ENCODE data around the gene TTLL8. TPM values are rescaled to one million over a fixed set of nuclear protein-coding genes. Genes with fewer than 3 reads are reported as not detected.

The TTLL8 gene
- total RNA-seq, 1 experiment from 2014 or later = not detected

GRCh38 chr22:49973018-49973961 is 84.8 kb downstream of the TTLL8 start:
- DNase-seq = no peak
- Histone ChIP-seq H3K9me3 (no peaks in the 10 kb centered on the region), H3K27me3 (no peaks in the 10 kb centered on the region), H3K36me3 (no peaks in the 10 kb centered on the region), H3K4me3 (no peak overlapping the region)

GRCh38 chr22:49972163-49973017 is 85.7 kb downstream of the TTLL8 start:
- no peak overlapping the region for H3K4me3 ChIP-seq
- H3K9me3 ChIP-seq = no peaks in the 10 kb centered on the region
- no peaks in the 10 kb centered on the region for H3K36me3 ChIP-seq
- no peaks in the 10 kb centered on the region for H3K27me3 ChIP-seq
- DNase-seq = no peak

- peak; percentile 75 for DNase-seq
- H3K27me3 ChIP-seq = no peaks in the 10 kb centered on the region
- no peaks in the 10 kb centered on the region for H3K9me3 ChIP-seq
- no peaks in the 10 kb centered on the region for H3K36me3 ChIP-seq
- peak overlapping the region; percentile 42 for H3K4me3 ChIP-seq
Observed at GRCh38 chr22:49971232-49972162, 86.6 kb downstream of the TTLL8 start.

GRCh38 chr22:49970528-49971231 is 87.4 kb downstream of the TTLL8 start:
- peak; percentile 97 for DNase-seq
- H3K36me3 ChIP-seq = no peaks in the 10 kb centered on the region
- H3K9me3 ChIP-seq = no peaks in the 10 kb centered on the region
- H3K4me3 ChIP-seq = peak overlapping the region; percentile 42
- H3K27me3 ChIP-seq = no peaks in the 10 kb centered on the region

- peaks cover under 1% of the 10 kb centered on the region; the same call in 1 of the 2 replicates for H3K36me3 ChIP-seq
- no peak for DNase-seq
- no peaks in the 10 kb centered on the region for H3K27me3 ChIP-seq
- H3K4me3 ChIP-seq = no peak overlapping the region
- no peaks in the 10 kb centered on the region for H3K9me3 ChIP-seq
Observed at GRCh38 chr22:49969751-49970527, 88.2 kb downstream of the TTLL8 start.

GRCh38 chr22:49968831-49969661 is 89.1 kb downstream of the TTLL8 start:
- Histone ChIP-seq H3K27me3 (no peaks in the 10 kb centered on the region), H3K4me3 (no peak overlapping the region), H3K9me3 (no peaks in the 10 kb centered on the region), H3K36me3 (peaks cover 6% of the 10 kb centered on the region)
- no peak for DNase-seq

Other genes with a start within 250 kb of the TTLL8 start
- 17.3 and 18.0 TPM in 2 replicates for gene BRD1, start 230.4 kb downstream of the TTLL8 start, total RNA-seq (2014; rRNA removed; shearing (Covaris generic); ENCODE audit: low replicate concordance)
- gene ZBED4, start 204.5 kb downstream of the TTLL8 start, total RNA-seq (2014; rRNA removed; shearing (Covaris generic); ENCODE audit: low replicate concordance) = 5.8 and 9.4 TPM in 2 replicates
- gene ALG12, start 139.9 kb downstream of the TTLL8 start, total RNA-seq (2014; rRNA removed; shearing (Covaris generic); ENCODE audit: low replicate concordance) = 14.1 and 34.2 TPM in 2 replicates
- gene CRELD2, start 139.7 kb downstream of the TTLL8 start, total RNA-seq (2014; rRNA removed; shearing (Covaris generic); ENCODE audit: low replicate concordance) = 41.8 and 71.8 TPM in 2 replicates
- 29.3 and 37.1 TPM in 2 replicates for gene PIM3, start 97.5 kb downstream of the TTLL8 start, total RNA-seq (2014; rRNA removed; shearing (Covaris generic); ENCODE audit: low replicate concordance)
- not detected in 2 replicates for gene IL17REL, start 45.5 kb downstream of the TTLL8 start, total RNA-seq (2014; rRNA removed; shearing (Covaris generic); ENCODE audit: low replicate concordance)
- gene MLC1, start 27.1 kb upstream of the TTLL8 start, total RNA-seq (2014; rRNA removed; shearing (Covaris generic); ENCODE audit: low replicate concordance) = not detected in 2 replicates
- not detected in 2 replicates for gene MOV10L1, start 31.7 kb upstream of the TTLL8 start, total RNA-seq (2014; rRNA removed; shearing (Covaris generic); ENCODE audit: low replicate concordance)
- gene PANX2, start 112.4 kb upstream of the TTLL8 start, total RNA-seq (2014; rRNA removed; shearing (Covaris generic); ENCODE audit: low replicate concordance) = 0.12 and 0.79 TPM in 2 replicates
- gene TRABD, start 127.6 kb upstream of the TTLL8 start, total RNA-seq (2014; rRNA removed; shearing (Covaris generic); ENCODE audit: low replicate concordance) = 38.8 and 49.9 TPM in 2 replicates
- gene SELENOO, start 142.7 kb upstream of the TTLL8 start, total RNA-seq (2014; rRNA removed; shearing (Covaris generic); ENCODE audit: low replicate concordance) = 6.5 and 13.8 TPM in 2 replicates
- 11.8 and 17.2 TPM in 2 replicates for gene TUBGCP6, start 186.7 kb upstream of the TTLL8 start, total RNA-seq (2014; rRNA removed; shearing (Covaris generic); ENCODE audit: low replicate concordance)
- gene HDAC10, start 193.0 kb upstream of the TTLL8 start, total RNA-seq (2014; rRNA removed; shearing (Covaris generic); ENCODE audit: low replicate concordance) = 8.5 and 21.5 TPM in 2 replicates
- 54.4 and 58.0 TPM in 2 replicates for gene MAPK12, start 203.4 kb upstream of the TTLL8 start, total RNA-seq (2014; rRNA removed; shearing (Covaris generic); ENCODE audit: low replicate concordance)
- 15.0 and 27.8 TPM in 2 replicates for gene MAPK11, start 212.1 kb upstream of the TTLL8 start, total RNA-seq (2014; rRNA removed; shearing (Covaris generic); ENCODE audit: low replicate concordance)
- gene PLXNB2, start 249.3 kb upstream of the TTLL8 start, total RNA-seq (2014; rRNA removed; shearing (Covaris generic); ENCODE audit: low replicate concordance) = 65.6 and 80.7 TPM in 2 replicates

Measured in MG63 (cell line).